CD4-positive, alpha-beta T cell (primary cell): Measurements from ENCODE around the gene GALNT12. TPM values are rescaled to one million over a fixed set of nuclear protein-coding genes. Genes with fewer than 3 reads are reported as not detected.

Experiments used
- ATAC-seq: fragments of 200-7000 bp; cut with Tn5 transposase; one replicate; pipeline ENCODE4 v1.10.0; 2022; ENCODE audit warnings: mild to moderate bottlenecking; ENCODE audit not compliant: poor library complexity
- CTCF ChIA-PET: fragments of 350-600 bp; sonication (Branson Sonifier 250); formaldehyde crosslinking; loops from one replicate; lab custom pipeline; 2021; ENCODE audit warnings: antibody characterized with exemption, inconsistent platforms; lab: Charles Lee
- POLR2A ChIA-PET: fragments of 350-600 bp; sonication (Branson Sonifier 250); formaldehyde crosslinking; loops from one replicate; lab custom pipeline; 2021; ENCODE audit warnings: antibody characterized with exemption, inconsistent platforms; lab: Charles Lee
- DNase-seq, 14 experiments: peaks; one replicate each; pipeline ENCODE4 v3.0.0-alpha.2; 2013 to 2020; ENCODE audit warnings: mixed read lengths in 2 of 14
- H3K27ac ChIP-seq, 2 donors: one replicate each; pipeline versions ENCODE4 v1.5.1 to v1.7.0; 2013; ENCODE audit warnings: low read length in 2 of 2, low read depth in 1 of 2, mild to moderate bottlenecking in 1 of 2
- H3K27me3 ChIP-seq, 2 experiments: 1 replicate in 1 of 2; 2 replicates in 1 of 2; pipeline versions ENCODE4 v1.6.1 to v1.7.0; 2013; ENCODE audit warnings: low read length in 2 of 2, control low read depth in 1 of 2, mild to moderate bottlenecking in 1 of 2, moderate library complexity in 1 of 2; ENCODE audit not compliant: insufficient read depth in 2 of 2, control insufficient read depth in 1 of 2
- H3K36me3 ChIP-seq: one replicate; pipeline ENCODE4 v1.6.1; 2013; ENCODE audit warnings: low read length, control low read depth; ENCODE audit not compliant: insufficient read depth
- H3K4me1 ChIP-seq: one replicate; pipeline ENCODE4 v1.6.1; 2013; ENCODE audit warnings: low read length, control low read depth; ENCODE audit not compliant: insufficient read depth
- H3K4me3 ChIP-seq: one replicate; pipeline ENCODE4 v1.5.1; 2013; ENCODE audit warnings: mild to moderate bottlenecking, low read length, moderate library complexity
- H3K9me3 ChIP-seq, 2 experiments: 1 replicate in 1 of 2; 2 replicates in 1 of 2; pipeline versions ENCODE4 v1.6.1 to v1.7.0; 2013; ENCODE audit warnings: low read length in 2 of 2, mild to moderate bottlenecking in 2 of 2, control low read depth in 1 of 2, moderate library complexity in 1 of 2; ENCODE audit not compliant: control insufficient read depth in 1 of 2, insufficient read depth in 1 of 2
- H3K27ac Mint-ChIP-seq: one replicate; pipeline ENCODE4 v1.8.0; 2020; ENCODE audit warnings: mixed read lengths
- H3K27me3 Mint-ChIP-seq: one replicate; pipeline ENCODE4 v1.8.0; 2021; ENCODE audit warnings: mixed read lengths
- H3K36me3 Mint-ChIP-seq: one replicate; pipeline ENCODE4 v1.8.0; 2021; ENCODE audit warnings: low read depth, mixed read lengths
- H3K4me1 Mint-ChIP-seq: one replicate; pipeline ENCODE4 v1.8.0; 2021; ENCODE audit warnings: low read depth, mixed read lengths
- H3K4me3 Mint-ChIP-seq: one replicate; pipeline ENCODE4 v1.8.0; 2020; ENCODE audit warnings: mild to moderate bottlenecking, mixed read lengths
- H3K9me3 Mint-ChIP-seq: one replicate; pipeline ENCODE4 v1.8.0; 2020; ENCODE audit warnings: mixed read lengths
- intact Hi-C, 2 experiments: fragments of 100-400 bp; cut with DNase I in 1 of 2; cut with micrococcal nuclease in 1 of 2; formaldehyde crosslinking; loops; one replicate each; pipeline versions ENCODE4 v1.15.1 to v1.9.0; 2023 to 2025; cut with DNase I, micrococcal nuclease
- total RNA-seq, 174 experiments: library from RNA in 2 of 174; stranded (reverse) in 2 of 174; gene quantifications; one replicate each; pipeline ENCODE4 v1.2.3 and lab custom pipeline; 2021 to 2026
- TF ChIP-seq, protein P1 (sequence below): fragments of 200-600 bp; IDR thresholded peaks from one replicate; pipeline ENCODE4 v1.8.0; 2022; ENCODE audit warnings: antibody characterized with exemption, mild to moderate bottlenecking

GALNT12 gene
- total RNA-seq, 2 experiments from 2014 or later, result 8.7 to 11.5 TPM

DNA sequence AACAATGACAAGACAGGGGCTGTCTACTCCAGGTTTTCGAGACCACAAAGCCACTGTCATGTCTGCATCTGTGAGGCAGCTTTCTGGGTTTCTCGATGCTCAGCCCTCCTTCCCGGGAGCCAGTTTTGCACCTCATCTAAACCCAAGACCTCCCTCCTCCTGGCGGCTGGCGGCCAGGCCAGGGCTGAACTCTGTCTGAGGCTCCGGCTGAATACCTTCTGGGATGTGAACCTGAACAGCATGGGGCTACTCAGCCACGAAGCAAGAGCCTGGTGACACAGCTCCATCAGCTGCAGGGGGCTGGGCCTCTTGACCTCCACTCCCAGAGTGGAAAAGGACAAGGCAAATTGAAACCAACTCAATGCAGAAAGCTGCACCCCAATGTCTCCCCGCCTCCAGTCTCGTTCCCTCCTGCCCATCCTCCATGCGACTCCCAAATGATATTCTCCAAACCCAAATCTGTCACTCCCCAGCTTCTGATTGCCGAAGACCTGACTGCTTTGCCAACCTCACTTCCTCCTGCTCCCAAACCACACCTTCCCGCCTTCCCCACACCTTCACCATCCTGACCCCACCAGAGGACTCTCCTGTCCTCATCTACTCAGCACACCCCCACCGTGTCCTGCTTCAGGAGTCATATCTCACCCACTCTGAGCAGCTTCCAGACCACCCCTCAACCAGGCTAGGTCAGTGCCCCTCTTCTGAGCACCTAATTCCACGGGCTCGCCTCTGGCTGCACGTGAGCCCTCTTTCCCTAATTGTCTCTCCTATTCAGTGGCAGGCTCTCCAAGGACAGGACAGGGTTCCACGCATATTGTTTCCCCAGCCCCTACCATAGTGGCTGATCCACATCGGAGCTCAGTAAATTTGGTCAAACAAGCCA is 15.6 kb upstream of the GALNT12 start:
- Histone ChIP-seq H3K36me3 (peaks cover 9% of the 10 kb centered on the region), H3K27me3 (no peaks in the 10 kb centered on the region), H3K9me3 (no peaks in the 10 kb centered on the region), H3K27ac (no peak overlapping the region), H3K4me3 (no peak overlapping the region), H3K4me1 (peaks cover 27% of the 10 kb centered on the region)
- Mint-ChIP-seq H3K27ac (no peak overlapping the region), H3K4me1 (peaks cover 37% of the 10 kb centered on the region), H3K36me3 (peaks cover 19% of the 10 kb centered on the region), H3K4me3 (no peak overlapping the region), H3K9me3 (no peaks in the 10 kb centered on the region), H3K27me3 (no peaks in the 10 kb centered on the region)
- ChIA-PET CTCF (no interaction called here), POLR2A (no interaction called here)
- no peak for ATAC-seq
- no peak for DNase-seq
- intact Hi-C loops, result loop anchor here in 1 of 2 experiments (2.0 to 10.0 kb wide), 3 partner anchors 475 to 1633 kb away; partner anchors contain the start of gene MSANTD3
- TF ChIP-seq, protein P1, sequence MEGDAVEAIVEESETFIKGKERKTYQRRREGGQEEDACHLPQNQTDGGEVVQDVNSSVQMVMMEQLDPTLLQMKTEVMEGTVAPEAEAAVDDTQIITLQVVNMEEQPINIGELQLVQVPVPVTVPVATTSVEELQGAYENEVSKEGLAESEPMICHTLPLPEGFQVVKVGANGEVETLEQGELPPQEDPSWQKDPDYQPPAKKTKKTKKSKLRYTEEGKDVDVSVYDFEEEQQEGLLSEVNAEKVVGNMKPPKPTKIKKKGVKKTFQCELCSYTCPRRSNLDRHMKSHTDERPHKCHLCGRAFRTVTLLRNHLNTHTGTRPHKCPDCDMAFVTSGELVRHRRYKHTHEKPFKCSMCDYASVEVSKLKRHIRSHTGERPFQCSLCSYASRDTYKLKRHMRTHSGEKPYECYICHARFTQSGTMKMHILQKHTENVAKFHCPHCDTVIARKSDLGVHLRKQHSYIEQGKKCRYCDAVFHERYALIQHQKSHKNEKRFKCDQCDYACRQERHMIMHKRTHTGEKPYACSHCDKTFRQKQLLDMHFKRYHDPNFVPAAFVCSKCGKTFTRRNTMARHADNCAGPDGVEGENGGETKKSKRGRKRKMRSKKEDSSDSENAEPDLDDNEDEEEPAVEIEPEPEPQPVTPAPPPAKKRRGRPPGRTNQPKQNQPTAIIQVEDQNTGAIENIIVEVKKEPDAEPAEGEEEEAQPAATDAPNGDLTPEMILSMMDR, result no peak

DNA sequence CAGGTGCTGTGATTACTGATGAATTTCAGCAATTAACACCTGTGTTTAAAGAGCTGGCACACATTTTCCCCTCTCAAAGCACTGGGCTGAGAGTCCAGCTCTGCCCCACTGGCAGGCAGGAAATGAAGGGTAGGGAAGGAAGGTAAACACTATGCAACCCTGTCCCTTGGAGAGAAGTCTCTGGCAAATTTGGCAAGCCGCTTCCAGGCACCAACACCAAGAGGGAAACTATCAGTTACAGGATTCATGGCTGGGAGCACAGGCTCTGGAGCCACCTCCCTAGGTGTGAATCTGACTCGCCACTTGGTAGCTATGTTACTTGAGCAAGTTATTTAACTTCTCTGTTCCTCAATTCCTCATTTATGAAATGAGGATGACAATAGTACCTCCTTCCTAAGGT is 14.4 kb upstream of the GALNT12 start:
- ChIA-PET POLR2A (no interaction called here), CTCF (no interaction called here)
- no peaks in the 10 kb centered on the region for H3K27me3 ChIP-seq
- no peak overlapping the region for H3K4me3 ChIP-seq
- H3K4me1 ChIP-seq, result peaks cover 31% of the 10 kb centered on the region
- Mint-ChIP-seq H3K4me1 (peaks cover 43% of the 10 kb centered on the region), H3K4me3 (no peak overlapping the region), H3K27me3 (no peaks in the 10 kb centered on the region), H3K9me3 (no peaks in the 10 kb centered on the region), H3K27ac (no peak overlapping the region), H3K36me3 (peaks cover 22% of the 10 kb centered on the region)
- no peak overlapping the region for H3K27ac ChIP-seq
- DNase-seq (no peak), ATAC-seq (no peak)
- H3K36me3 ChIP-seq, result peaks cover 9% of the 10 kb centered on the region
- intact Hi-C loops, result loop anchor here in 1 of 2 experiments (10.0 kb wide), 2 partner anchors 1088 to 1632 kb away; partner anchors contain the start of gene MSANTD3
- no peaks in the 10 kb centered on the region for H3K9me3 ChIP-seq
- TF ChIP-seq, protein P1, result no peak

DNA sequence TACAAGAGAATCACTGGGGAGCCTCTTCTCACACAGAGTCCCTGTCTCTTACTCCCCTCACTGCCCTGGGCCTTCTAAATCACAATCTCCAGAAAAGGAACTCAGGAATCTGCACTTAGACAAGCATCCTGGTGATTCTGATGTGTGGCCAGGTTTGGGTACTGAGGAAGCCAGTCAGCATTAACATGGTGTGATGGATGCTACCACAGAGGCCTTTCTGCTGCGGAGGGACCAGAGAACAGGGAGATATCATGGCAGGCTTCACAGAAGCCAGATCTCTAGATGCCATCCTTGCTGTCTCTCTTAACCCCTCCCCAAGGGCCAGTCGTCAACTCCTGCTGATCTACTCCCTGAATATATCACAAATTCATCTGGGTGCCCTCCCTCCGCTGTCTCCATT is 12.7 kb upstream of the GALNT12 start:
- Mint-ChIP-seq H3K9me3 (no peaks in the 10 kb centered on the region), H3K4me3 (peak overlapping the region; percentile 80), H3K27ac (peak overlapping the region; percentile 5), H3K36me3 (peaks cover 6% of the 10 kb centered on the region), H3K4me1 (peaks cover 43% of the 10 kb centered on the region), H3K27me3 (no peaks in the 10 kb centered on the region)
- no peak for DNase-seq
- TF ChIP-seq, protein P1, result no peak
- intact Hi-C loops, result loop anchor here in 1 of 2 experiments (5.0 to 10.0 kb wide), 4 partner anchors 427 to 1630 kb away; partner anchors contain the start of genes ALG2, MSANTD3, NR4A3 and SEC61B
- CTCF ChIA-PET, result no interaction called here
- Histone ChIP-seq H3K36me3 (peaks cover 3% of the 10 kb centered on the region), H3K4me1 (peaks cover 31% of the 10 kb centered on the region), H3K9me3 (no peaks in the 10 kb centered on the region), H3K27ac (no peak overlapping the region), H3K27me3 (no peaks in the 10 kb centered on the region), H3K4me3 (no peak overlapping the region)
- no peak for ATAC-seq
- POLR2A ChIA-PET, result no interaction called here
